Muscle layer of colon (tissue), 2 donors: ENCODE data around the gene DAPK3.
"Not testable (repeated sequence)": the region's sequence is repeated elsewhere in the genome, so short reads cannot be mapped to it uniquely, and the experiment has no call there.

Experiments used
- H3K27ac ChIP-seq: one replicate; pipeline ENCODE4 v1.7.0; 2013; ENCODE audit warnings: low read depth, mild to moderate bottlenecking, low read length, moderate library complexity
- H3K27me3 ChIP-seq, 2 donors: one replicate each; pipeline ENCODE4 v1.7.0; 2013; ENCODE audit warnings: low read length in 2 of 2, mild to moderate bottlenecking in 2 of 2; ENCODE audit not compliant: insufficient read depth in 2 of 2, control insufficient read depth in 1 of 2
- H3K36me3 ChIP-seq: one replicate; pipeline ENCODE4 v1.7.0; 2013; ENCODE audit warnings: mild to moderate bottlenecking, low read length; ENCODE audit not compliant: insufficient read depth
- H3K4me1 ChIP-seq: one replicate; pipeline ENCODE4 v1.7.0; 2013; ENCODE audit warnings: mild to moderate bottlenecking, low read length; ENCODE audit not compliant: insufficient read depth
- H3K4me3 ChIP-seq, 2 donors: one replicate each; pipeline ENCODE4 v1.7.0; 2013; ENCODE audit warnings: low read length in 2 of 2, low read depth in 1 of 2, mild to moderate bottlenecking in 1 of 2, moderate library complexity in 1 of 2
- H3K9ac ChIP-seq: one replicate; pipeline ENCODE4 v1.7.0; 2013; ENCODE audit warnings: low read length
- H3K9me3 ChIP-seq: one replicate; pipeline ENCODE4 v1.7.0; 2013; ENCODE audit warnings: mild to moderate bottlenecking, low read length
- donor health status: abdominal sarcoma.
- donor health status: Adenocarcinoma of cecum.

Gene DAPK3

DNA sequence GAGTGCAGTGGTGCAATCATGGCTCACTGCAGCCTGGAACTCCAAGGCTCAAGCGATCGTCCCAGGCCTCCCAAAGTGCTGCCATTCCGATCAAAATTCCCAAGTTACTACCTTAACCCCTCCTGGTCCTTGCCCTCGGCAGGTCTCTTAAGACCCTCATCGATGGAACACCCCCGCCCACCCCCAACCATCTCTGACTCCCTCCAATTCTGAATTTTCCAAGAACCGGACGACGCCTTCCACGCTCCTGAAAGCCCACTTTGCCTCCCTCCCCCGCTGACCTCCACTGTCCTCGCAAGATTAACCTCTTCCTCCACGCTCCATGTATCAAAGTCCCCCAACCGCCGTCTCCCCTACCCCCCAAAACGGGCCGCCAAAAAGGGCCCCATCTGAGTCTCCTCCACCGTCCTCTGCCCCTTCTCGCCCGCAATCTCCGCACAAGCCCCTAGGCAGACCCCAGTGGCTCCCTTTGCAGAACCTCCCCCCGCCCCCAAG lies 539 bp downstream of the DAPK3 start:
- no peaks in the 10 kb centered on the region for H3K27me3 ChIP-seq
- no peaks in the 10 kb centered on the region for H3K9me3 ChIP-seq
- peak overlapping the region; percentile 84 for H3K9ac ChIP-seq
- peaks cover 44% of the 10 kb centered on the region for H3K4me1 ChIP-seq
- H3K36me3 ChIP-seq, result peaks cover 23% of the 10 kb centered on the region
- peak overlapping the region; percentile 65 to 97 for H3K4me3 ChIP-seq
- peak overlapping the region; percentile 97 for H3K27ac ChIP-seq

DNA sequence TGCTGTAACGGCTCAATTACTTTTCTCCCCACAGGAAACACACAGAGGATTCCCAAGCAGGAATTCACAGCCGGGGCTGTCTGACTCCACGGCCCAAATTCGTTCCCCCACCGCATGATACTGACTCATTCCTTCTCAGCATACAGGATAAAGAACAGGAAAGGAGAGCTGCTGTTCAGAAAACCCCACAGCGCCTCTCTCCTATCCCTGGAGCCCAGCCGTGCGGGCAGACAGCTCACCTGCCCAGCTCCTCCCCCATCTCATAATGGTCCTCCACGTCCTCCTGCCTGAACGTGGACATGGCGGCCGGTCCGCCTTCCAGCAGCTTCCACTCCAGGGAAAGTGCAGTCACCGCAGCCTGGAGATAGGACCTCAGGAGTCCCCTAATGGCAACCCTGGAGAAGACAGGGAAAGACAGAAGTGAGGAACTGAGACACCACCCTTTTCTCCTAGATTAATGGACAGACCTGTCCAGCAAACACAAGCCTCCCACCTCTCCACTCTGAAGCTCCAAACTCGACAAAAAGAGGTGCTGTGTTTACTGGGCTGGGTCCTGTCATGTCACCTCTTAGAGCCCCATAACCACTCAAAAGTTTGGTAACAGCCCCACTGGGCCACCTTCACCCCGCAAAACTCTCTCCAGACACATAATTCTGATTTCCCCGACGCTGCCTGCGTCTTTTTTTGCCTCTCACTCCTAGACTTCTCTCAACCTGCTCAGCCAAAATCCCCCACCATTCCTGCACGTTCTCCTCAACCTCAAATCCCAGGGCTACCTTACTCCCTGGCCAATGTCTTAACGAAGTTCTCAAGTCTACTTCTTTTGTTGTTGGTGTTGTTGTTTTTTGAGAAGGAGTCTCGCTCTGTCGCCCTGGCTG lies 1.2 kb downstream of the DAPK3 start:
- no peaks in the 10 kb centered on the region for H3K9me3 ChIP-seq
- H3K4me3 ChIP-seq, result peak overlapping the region; percentile 65 to 97
- H3K27ac ChIP-seq, result peak overlapping the region; percentile 97
- no peaks in the 10 kb centered on the region for H3K27me3 ChIP-seq
- peak overlapping the region; percentile 84 for H3K9ac ChIP-seq
- H3K4me1 ChIP-seq, result peaks cover 44% of the 10 kb centered on the region
- peaks cover 18% of the 10 kb centered on the region for H3K36me3 ChIP-seq

DNA sequence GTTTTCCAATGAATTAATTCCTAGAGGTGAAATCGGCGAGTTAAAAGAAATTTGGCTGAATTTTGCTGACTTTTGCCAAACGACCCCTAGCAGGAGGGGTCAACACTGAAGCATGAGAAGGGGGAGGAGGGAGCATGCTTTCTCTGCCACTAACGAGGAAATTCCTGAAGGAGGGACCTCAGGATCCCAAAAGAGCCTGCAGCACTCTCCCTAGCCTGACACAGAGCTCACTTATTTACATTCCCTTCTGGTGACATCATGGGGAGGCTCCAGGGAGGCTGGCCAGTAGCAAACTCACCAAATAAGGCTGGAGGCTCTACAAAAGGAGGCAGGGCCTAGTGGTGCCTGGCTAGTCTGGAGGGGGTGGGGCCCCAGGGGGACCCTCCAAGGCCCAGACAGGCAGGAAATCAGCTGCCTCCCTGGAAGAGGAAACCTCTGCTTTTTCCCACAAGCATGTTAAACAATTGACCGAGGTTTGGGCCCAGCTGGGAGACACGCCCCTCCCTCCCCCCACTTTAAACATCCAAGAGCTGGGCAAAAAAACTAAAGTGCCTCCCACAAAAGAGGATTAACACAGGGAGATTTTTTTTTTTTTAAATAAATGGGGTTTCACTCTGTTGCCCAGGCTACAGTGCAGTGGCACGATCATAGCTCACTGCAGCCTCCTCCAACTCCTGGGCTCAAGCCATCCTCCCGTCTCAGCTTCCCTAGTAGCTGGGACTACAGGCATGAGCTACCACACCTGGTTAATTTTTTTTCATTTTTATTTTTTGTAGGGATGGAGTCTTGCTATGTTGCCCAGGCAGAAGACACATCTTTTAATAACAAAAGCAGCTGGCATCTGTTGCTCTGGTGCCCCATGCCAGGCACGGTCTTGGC lies 2.1 kb downstream of the DAPK3 start:
- Histone ChIP-seq H3K9ac (peak overlapping the region; percentile 84), H3K27me3 (no peaks in the 10 kb centered on the region), H3K36me3 (peaks cover 21% of the 10 kb centered on the region), H3K9me3 (no peaks in the 10 kb centered on the region), H3K4me1 (peaks cover 44% of the 10 kb centered on the region), H3K27ac (peak overlapping the region; percentile 97), H3K4me3 (peak overlapping the region; percentile 65 to 97)

DNA sequence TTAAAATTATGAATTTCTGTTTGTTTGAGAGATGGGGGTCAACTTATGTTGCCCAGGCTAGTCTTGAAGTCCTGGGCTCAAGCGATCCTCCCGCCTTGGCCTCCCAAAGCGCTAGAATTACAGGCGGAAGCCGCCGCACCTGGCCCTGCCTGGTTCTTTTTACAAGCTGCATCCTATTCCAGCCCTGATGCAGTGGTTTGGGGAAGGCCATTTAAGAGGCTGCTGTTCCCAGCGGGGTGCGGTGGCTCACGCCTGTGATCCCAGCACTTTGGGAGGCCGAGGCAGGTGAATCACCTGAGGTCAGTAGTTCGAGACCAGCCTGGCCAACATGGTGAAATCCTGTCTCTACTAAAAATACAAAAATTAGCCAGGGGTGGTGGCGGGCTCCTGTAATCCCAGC lies 2.9 kb downstream of the DAPK3 start:
- H3K4me3 ChIP-seq, result peak overlapping the region in 1 of 2 donors; percentile 32
- H3K36me3 ChIP-seq, result peaks cover 29% of the 10 kb centered on the region
- H3K4me1 ChIP-seq, result peaks cover 44% of the 10 kb centered on the region
- not testable (repeated sequence) for H3K27me3 ChIP-seq, H3K9me3 ChIP-seq
- H3K27ac ChIP-seq, result peak overlapping the region; percentile 76
- H3K9ac ChIP-seq, result peak overlapping the region; percentile 84

DNA sequence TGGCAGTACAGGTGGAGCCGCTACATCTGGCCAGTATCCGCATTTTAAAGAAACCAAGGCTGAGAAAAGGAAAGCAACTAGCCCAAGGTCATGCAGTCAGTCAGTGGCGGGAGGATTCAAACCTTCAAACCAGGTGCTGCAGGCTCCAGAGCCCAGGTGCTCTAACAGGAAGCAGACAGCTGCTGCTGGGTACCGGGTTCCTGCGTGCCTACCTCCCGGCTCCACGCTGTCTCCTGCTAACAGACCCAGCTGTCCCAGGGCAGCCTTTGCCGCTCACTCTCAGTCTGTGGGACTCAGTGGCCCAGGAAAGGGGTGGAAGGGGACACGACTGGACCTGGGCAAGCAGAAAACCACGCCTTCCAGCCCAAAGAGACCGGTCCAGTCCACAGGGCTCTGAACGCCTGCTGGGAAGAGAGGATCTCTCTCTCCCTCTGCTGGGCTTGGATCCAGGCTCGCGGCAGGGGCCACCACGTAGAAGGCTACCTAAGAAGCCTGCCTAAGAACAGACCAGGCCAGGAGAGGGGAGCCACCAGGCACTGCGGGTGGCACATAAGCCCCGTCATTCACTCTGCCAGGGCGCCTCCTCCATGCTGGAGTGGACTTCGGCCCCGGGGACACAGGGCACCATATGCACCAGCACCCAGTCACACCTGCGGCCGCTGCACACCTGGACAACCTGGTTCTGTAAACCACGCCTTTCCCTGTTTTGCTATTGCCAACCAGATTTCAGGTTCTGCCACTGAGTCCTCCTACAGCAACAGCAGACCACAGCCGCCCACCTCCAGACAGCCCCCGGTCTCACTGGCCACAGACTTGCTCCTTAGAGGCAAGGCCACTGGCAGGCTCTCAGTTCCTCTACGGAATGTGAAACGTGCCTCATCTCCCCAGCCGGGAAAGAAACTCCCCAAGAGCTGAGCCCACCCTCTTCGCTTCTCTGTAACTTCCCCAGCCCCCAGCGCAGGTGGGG lies 4.6 kb downstream of the DAPK3 start:
- H3K9ac ChIP-seq, result peak overlapping the region; percentile 12
- no peaks in the 10 kb centered on the region for H3K9me3 ChIP-seq
- H3K4me1 ChIP-seq, result peaks cover 42% of the 10 kb centered on the region
- peak overlapping the region; percentile 71 for H3K27ac ChIP-seq
- no peaks in the 10 kb centered on the region for H3K27me3 ChIP-seq
- peaks cover 41% of the 10 kb centered on the region for H3K36me3 ChIP-seq
- peak overlapping the region in 1 of 2 donors; percentile 5 for H3K4me3 ChIP-seq

DNA sequence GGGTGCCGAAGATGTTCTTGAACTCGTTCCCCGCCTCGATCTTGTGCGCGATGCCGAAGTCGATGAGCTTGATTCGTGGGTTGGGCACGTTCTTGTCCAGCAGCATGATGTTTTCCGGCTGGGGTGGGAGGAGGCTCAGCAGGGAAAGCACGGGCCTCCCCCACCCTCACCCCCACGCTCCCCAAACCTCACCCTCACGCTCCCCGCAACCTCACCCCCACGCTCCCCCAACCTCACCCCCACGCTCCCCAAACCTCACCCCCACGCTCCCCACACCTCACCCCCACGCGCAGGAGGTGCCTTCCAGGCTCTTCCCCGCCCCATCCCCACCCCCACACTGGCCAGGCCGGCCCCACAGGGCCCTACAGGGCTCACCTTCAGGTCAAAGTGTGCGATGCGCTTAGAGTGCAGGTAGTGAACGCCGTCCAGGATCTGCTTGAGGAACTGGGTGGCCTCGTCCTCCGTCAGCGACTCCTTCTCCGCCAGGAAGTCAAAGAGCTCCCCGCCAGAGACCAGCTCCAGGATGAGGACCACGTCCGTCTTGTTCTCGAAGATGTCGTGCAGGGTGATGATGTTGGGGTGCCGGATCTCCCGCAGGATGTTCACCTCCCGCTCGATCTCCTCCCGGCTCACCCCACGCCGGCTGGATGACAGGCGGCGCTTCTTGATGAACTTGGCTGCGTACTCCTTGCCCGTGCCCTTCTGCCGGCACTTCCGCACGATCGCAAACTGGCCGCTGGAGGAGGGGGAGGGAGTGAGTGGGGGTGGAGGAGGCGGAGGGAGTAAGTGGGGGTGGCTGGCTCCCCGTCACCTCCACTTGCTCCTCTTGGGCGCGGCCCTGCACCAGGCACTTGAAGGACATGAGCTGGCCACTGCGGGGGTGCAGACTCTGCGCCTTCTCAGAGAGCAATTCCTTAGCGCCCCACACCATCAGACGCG lies 6.4 kb downstream of the DAPK3 start:
- H3K9ac ChIP-seq, result no peak overlapping the region
- H3K36me3 ChIP-seq, result peaks cover 59% of the 10 kb centered on the region
- H3K9me3 ChIP-seq, result no peaks in the 10 kb centered on the region
- H3K27ac ChIP-seq, result no peak overlapping the region
- H3K4me1 ChIP-seq, result peaks cover 36% of the 10 kb centered on the region
- no peaks in the 10 kb centered on the region for H3K27me3 ChIP-seq
- no peak overlapping the region for H3K4me3 ChIP-seq

DNA sequence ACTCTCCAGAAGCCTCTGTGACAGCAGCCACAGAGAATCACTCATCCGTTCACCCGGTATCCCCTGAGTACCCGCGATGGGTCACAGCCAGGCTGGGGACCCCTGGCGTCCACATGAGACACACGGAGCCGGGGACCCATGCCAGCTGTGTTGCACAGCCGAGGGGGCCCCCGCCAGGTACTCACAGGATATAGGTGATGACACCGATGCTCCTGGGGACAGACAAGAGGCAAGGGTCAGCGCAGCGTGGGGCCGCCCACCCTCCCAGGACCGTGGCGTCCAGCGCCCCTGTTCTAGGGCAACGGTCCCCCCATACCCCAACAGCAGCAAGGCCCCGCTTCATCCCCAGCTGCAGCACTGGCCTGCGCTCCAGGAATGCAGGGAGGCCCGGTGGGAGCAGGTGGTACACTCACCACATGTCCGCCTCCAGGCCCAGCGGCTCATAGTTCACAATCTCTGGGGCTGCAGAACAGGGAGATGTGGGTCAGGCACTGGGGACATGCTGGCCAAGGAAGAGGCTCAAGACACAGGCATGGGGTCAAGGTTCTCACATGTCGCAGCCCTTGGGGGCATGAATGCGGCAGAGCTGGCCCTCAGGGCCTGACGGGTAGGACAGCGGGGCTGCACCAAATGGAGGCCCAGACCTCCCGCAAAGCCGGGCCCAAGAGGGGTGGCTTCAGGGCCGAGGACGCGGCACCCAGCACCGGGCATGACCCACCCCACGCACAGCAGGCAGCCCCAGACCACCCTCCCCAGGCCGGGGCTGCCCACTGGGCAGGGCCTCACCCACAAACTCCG lies 7.2 kb downstream of the DAPK3 start:
- Histone ChIP-seq H3K4me3 (no peak overlapping the region), H3K36me3 (peaks cover 63% of the 10 kb centered on the region), H3K4me1 (peaks cover 28% of the 10 kb centered on the region), H3K27ac (no peak overlapping the region), H3K9me3 (no peaks in the 10 kb centered on the region), H3K9ac (no peak overlapping the region), H3K27me3 (no peaks in the 10 kb centered on the region)

DNA sequence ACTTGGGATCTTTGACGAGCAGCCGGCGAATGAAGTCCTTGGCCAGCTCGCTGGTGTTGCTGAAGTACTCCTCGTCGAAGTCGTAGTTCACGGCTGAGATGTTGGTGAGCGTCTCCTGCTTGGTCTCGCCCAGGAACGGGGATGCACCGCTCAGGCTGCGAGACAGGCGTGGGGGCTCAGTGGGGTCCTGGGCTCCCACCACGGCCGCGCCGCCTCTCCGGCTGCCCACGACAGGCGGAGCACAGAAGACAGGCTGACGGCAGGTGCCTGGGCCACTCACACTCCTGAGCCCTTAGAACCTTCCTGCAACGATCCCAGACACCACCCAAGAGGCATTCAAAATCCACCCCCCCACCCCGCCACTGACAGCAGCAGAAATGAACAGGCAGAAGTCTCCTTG lies 9.9 kb downstream of the DAPK3 start:
- peaks cover 4% of the 10 kb centered on the region for H3K4me1 ChIP-seq
- no peaks in the 10 kb centered on the region for H3K27me3 ChIP-seq
- H3K9ac ChIP-seq, result no peak overlapping the region
- H3K4me3 ChIP-seq, result no peak overlapping the region
- H3K9me3 ChIP-seq, result no peaks in the 10 kb centered on the region
- no peak overlapping the region for H3K27ac ChIP-seq
- peaks cover 61% of the 10 kb centered on the region for H3K36me3 ChIP-seq

DNA sequence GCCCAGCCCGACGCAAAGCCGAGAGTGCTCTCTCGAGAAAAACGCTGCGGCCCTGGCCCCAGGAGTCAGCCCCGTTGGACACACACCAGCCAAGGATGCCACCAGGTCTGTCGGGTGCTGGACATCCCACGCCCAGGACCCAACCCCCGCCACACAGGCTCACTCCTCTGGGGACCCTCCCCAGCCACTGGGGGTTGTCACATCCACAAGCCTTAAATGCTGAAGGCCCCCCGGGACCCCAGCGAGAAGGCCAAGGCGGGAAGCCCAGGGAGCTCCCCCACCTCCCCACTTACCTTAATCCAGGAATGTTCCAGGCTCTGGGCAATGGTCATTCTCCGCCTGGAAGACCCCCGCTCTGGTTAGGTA lies 11.2 kb downstream of the DAPK3 start:
- Histone ChIP-seq H3K4me1 (no peaks in the 10 kb centered on the region), H3K27me3 (no peaks in the 10 kb centered on the region), H3K4me3 (no peak overlapping the region), H3K9ac (no peak overlapping the region), H3K36me3 (peaks cover 62% of the 10 kb centered on the region), H3K9me3 (no peaks in the 10 kb centered on the region), H3K27ac (no peak overlapping the region)
